PC-9 (cell line): ENCODE data around the gene UNC5C. TPM values are rescaled to one million over a fixed set of nuclear protein-coding genes. Genes with fewer than 3 reads are reported as not detected.

Experiments used
- BruUV-seq: library from RNA; stranded (reverse); fragments of 400-500 nt; replicated peaks from 2 replicates; lab custom pipeline; 2021; lab: Mats Ljungman, UMichigan
- CTCF ChIA-PET: fragments of 300-600 bp; sonication (Branson Sonifier 250); formaldehyde crosslinking; loops from one replicate; lab custom pipeline; 2022; ENCODE audit warnings: antibody characterized with exemption; lab: Charles Lee
- POLR2A ChIA-PET: fragments of 300-600 bp; sonication (Branson Sonifier 250); formaldehyde crosslinking; loops from one replicate; lab custom pipeline; 2022; ENCODE audit warnings: antibody characterized with exemption; ENCODE audit not compliant: unreplicated experiment; lab: Charles Lee
- DNase-seq, 2 experiments: peaks; one replicate each; pipeline versions ENCODE4 v3.0.0 to v3.0.0-alpha.2; 2015 to 2022; ENCODE audit warnings: mixed read lengths in 1 of 2
- H2AFZ ChIP-seq: fragments of 200-600 bp; sonication (generic); 2 replicates; pipeline ENCODE4 v1.8.1; 2017; ENCODE audit warnings: antibody characterized with exemption
- H3F3A ChIP-seq: fragments of 200-600 bp; sonication (generic); 2 replicates; pipeline ENCODE4 v1.8.1; 2017; ENCODE audit warnings: antibody characterized with exemption, mild to moderate bottlenecking, low read depth; ENCODE audit not compliant: insufficient read depth
- H3K27ac ChIP-seq: fragments of 200-600 bp; sonication (generic); 2 replicates; pipeline ENCODE4 v1.6.1; 2016; ENCODE audit warnings: mixed run types
- H3K27me3 ChIP-seq: fragments of 200-600 bp; sonication (generic); 2 replicates; pipeline ENCODE4 v1.6.1; 2016; ENCODE audit warnings: low read depth, mixed run types; ENCODE audit not compliant: insufficient read depth
- H3K36me3 ChIP-seq: fragments of 200-600 bp; sonication (generic); 2 replicates; pipeline ENCODE4 v1.6.1; 2016; ENCODE audit warnings: low read depth, mixed run types
- H3K4me1 ChIP-seq: fragments of 200-600 bp; sonication (generic); replicated peaks from 2 replicates; pipeline ENCODE4 v1.6.1; 2016; ENCODE audit warnings: mixed run types; ENCODE audit not compliant: insufficient read depth
- H3K4me2 ChIP-seq: fragments of 200-600 bp; sonication (generic); 2 replicates; pipeline ENCODE4 v1.6.1; 2017; ENCODE audit warnings: mixed run types
- H3K4me3 ChIP-seq: fragments of 200-600 bp; sonication (generic); 2 replicates; pipeline ENCODE4 v1.6.1; 2016; ENCODE audit warnings: mixed run types
- H3K79me2 ChIP-seq: fragments of 200-600 bp; sonication (generic); 2 replicates; pipeline ENCODE4 v1.6.1; 2017; ENCODE audit warnings: low read depth, mixed run types
- H3K9me2 ChIP-seq: fragments of 200-600 bp; sonication (generic); 2 replicates; pipeline ENCODE4 v1.8.1; 2017; ENCODE audit warnings: mild to moderate bottlenecking; ENCODE audit not compliant: insufficient read depth
- H3K9me3 ChIP-seq: fragments of 200-600 bp; sonication (generic); 2 replicates; pipeline ENCODE4 v1.8.1; 2016; ENCODE audit warnings: low read depth; ENCODE audit not compliant: insufficient read depth
- H4K20me1 ChIP-seq: fragments of 200-600 bp; sonication (generic); 2 replicates; pipeline ENCODE4 v1.8.1; 2017; ENCODE audit not compliant: insufficient read depth
- EZH2 ChIP-seq: fragments of 200-600 bp; sonication (generic); IDR thresholded peaks from 2 replicates; pipeline ENCODE4 v1.8.0; 2017; ENCODE audit warnings: antibody characterized with exemption, low read depth
- intact Hi-C: fragments of 100-400 bp; cut with micrococcal nuclease; formaldehyde crosslinking; loops from one replicate; pipeline ENCODE4 v1.10.0; 2022; ENCODE audit not compliant: unreplicated experiment
- total RNA-seq: library from RNA; stranded (reverse); gene quantifications from 2 replicates; pipeline ENCODE4 v1.2.3, GENCODE V29; 2021
- TF ChIP-seq, protein P1 (sequence below): fragments of 200-600 bp; sonication (generic); conservative IDR thresholded peaks from 2 replicates; pipeline ENCODE4 v1.6.1; 2017; ENCODE audit warnings: mixed run types, antibody characterized with exemption, mild to moderate bottlenecking, moderate library complexity

UNC5C gene
- total RNA-seq, 1 experiment from 2014 or later = not detected

DNA sequence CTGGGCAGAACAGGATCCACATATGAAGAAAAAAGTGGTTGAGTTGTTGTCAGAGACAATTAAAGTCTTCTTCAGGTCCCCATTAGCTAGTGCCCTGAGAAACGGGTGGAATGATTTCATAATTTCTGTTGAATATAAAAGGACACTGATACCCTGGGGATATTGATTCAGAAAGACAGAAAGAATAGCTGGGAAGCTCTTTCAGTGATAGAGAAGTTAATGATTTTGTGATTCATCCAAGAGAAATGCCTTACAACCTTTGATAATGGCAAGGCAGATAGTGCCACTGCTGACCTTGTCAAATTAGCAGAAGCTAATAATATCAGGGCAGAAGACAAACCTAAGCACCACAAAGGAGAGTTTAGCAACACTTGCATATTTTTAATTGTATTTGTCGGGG, 37.9 kb downstream of the UNC5C start:
- no peaks in the 10 kb centered on the region for H3K27me3 ChIP-seq
- POLR2A ChIA-PET = no interaction called here
- no peaks in the 10 kb centered on the region for H3K9me3 ChIP-seq
- H3K9me2 ChIP-seq = no peaks in the 10 kb centered on the region
- no peaks in the 10 kb centered on the region for H3K4me1 ChIP-seq
- CTCF ChIA-PET = no interaction called here
- H3K36me3 ChIP-seq = no peaks in the 10 kb centered on the region
- no peaks in the 10 kb centered on the region for H3K79me2 ChIP-seq
- no TSS peak for BruUV-seq
- no peak for DNase-seq
- H2AFZ ChIP-seq = no peak overlapping the region
- no peak overlapping the region for H3K4me3 ChIP-seq
- TF ChIP-seq, protein P1, sequence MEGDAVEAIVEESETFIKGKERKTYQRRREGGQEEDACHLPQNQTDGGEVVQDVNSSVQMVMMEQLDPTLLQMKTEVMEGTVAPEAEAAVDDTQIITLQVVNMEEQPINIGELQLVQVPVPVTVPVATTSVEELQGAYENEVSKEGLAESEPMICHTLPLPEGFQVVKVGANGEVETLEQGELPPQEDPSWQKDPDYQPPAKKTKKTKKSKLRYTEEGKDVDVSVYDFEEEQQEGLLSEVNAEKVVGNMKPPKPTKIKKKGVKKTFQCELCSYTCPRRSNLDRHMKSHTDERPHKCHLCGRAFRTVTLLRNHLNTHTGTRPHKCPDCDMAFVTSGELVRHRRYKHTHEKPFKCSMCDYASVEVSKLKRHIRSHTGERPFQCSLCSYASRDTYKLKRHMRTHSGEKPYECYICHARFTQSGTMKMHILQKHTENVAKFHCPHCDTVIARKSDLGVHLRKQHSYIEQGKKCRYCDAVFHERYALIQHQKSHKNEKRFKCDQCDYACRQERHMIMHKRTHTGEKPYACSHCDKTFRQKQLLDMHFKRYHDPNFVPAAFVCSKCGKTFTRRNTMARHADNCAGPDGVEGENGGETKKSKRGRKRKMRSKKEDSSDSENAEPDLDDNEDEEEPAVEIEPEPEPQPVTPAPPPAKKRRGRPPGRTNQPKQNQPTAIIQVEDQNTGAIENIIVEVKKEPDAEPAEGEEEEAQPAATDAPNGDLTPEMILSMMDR = no peak
- no peak for TF ChIP-seq EZH2
- no peaks in the 10 kb centered on the region for H4K20me1 ChIP-seq
- intact Hi-C loops = no loop called here
- no peak overlapping the region for H3K27ac ChIP-seq
- H3K4me2 ChIP-seq = no peak overlapping the region
- no peaks in the 10 kb centered on the region for H3F3A ChIP-seq

DNA sequence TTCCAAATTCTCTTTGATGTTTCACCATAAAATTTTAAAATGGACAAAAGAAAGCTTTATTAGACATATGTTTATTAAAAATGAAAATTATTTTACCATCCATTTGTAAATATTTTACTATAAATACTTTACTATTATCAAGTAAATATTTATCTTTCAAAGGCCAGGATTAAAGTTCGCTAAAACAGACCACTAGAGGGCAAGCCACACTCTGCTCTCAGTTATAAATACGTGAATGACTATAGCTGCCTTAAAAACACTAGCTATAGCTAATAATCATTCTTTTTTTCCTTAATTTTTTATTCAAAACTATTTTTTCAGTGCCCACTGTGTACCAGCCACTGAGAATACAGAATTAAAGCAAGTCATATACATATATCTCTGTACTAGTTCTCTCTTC, 38.6 kb downstream of the UNC5C start:
- H3K27ac ChIP-seq = no peak overlapping the region
- ChIA-PET CTCF (interaction anchor here (0.6 kb wide), 1 partner anchor 354 kb away, joined by 5 read pairs; no protein-coding TSS in a partner anchor), POLR2A (no interaction called here)
- no peak for TF ChIP-seq EZH2
- TF ChIP-seq, protein P1 = peak; percentile 62
- DNase-seq = no peak
- no peaks in the 10 kb centered on the region for H4K20me1 ChIP-seq
- no peaks in the 10 kb centered on the region for H3K27me3 ChIP-seq
- no peak overlapping the region for H2AFZ ChIP-seq
- H3K4me3 ChIP-seq = no peak overlapping the region
- no peak overlapping the region for H3K4me2 ChIP-seq
- no peaks in the 10 kb centered on the region for H3F3A ChIP-seq
- H3K9me3 ChIP-seq = no peaks in the 10 kb centered on the region
- H3K4me1 ChIP-seq = no peaks in the 10 kb centered on the region
- H3K9me2 ChIP-seq = no peaks in the 10 kb centered on the region
- H3K79me2 ChIP-seq = no peaks in the 10 kb centered on the region
- intact Hi-C loops = no loop called here
- H3K36me3 ChIP-seq = no peaks in the 10 kb centered on the region
- no TSS peak for BruUV-seq

DNA sequence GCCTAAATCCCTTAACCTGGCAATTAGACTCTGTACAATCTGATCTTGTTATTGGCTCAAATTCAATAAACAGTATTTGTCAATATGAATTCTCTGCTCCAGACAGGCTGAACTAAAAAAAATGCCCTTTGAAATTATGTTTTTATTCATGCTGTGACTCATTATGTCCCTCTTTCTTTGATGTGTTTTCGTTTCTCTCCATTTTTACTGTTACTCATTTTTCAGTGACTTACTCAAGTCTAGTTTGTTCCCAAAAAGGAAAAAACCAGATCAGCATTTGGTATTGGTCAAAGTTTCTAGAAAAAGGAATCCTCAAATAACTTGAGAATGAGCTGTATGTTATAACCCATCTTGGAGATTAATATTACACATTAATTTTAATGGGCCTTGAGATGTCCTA, 40.4 kb downstream of the UNC5C start:
- no peak for DNase-seq

More for the DNA sequence above, 40.4 kb downstream of the UNC5C start:
- CTCF ChIA-PET = no interaction called here
- H3K27ac ChIP-seq = no peak overlapping the region
- no TSS peak for BruUV-seq
- TF ChIP-seq EZH2 = no peak
- TF ChIP-seq, protein P1 = no peak
- H3K4me3 ChIP-seq = no peak overlapping the region
- no peaks in the 10 kb centered on the region for H3F3A ChIP-seq
- H2AFZ ChIP-seq = no peak overlapping the region
- H3K36me3 ChIP-seq = no peaks in the 10 kb centered on the region
- H3K79me2 ChIP-seq = no peaks in the 10 kb centered on the region
- H3K4me2 ChIP-seq = no peak overlapping the region
- H3K4me1 ChIP-seq = no peaks in the 10 kb centered on the region
- intact Hi-C loops = loop anchor here (2.0 kb wide), 1 partner anchor 342 kb away; no protein-coding TSS in a partner anchor
- POLR2A ChIA-PET = no interaction called here
- H4K20me1 ChIP-seq = no peaks in the 10 kb centered on the region
- no peaks in the 10 kb centered on the region for H3K9me2 ChIP-seq
- H3K9me3 ChIP-seq = no peaks in the 10 kb centered on the region
- H3K27me3 ChIP-seq = no peaks in the 10 kb centered on the region
